C1 segment of cervical spinal cord (tissue), 14 donors: ENCODE measurements around the gene MDC1.
"Not testable (repeated sequence)": the region's sequence is repeated elsewhere in the genome, so short reads cannot be mapped to it uniquely, and the experiment has no call there.

Experiments
- DNase-seq, 14 donors: peaks; one replicate each; lab custom pipeline; 2025; lab: John Stamatoyannopoulos, UW

MDC1 gene, protein sequence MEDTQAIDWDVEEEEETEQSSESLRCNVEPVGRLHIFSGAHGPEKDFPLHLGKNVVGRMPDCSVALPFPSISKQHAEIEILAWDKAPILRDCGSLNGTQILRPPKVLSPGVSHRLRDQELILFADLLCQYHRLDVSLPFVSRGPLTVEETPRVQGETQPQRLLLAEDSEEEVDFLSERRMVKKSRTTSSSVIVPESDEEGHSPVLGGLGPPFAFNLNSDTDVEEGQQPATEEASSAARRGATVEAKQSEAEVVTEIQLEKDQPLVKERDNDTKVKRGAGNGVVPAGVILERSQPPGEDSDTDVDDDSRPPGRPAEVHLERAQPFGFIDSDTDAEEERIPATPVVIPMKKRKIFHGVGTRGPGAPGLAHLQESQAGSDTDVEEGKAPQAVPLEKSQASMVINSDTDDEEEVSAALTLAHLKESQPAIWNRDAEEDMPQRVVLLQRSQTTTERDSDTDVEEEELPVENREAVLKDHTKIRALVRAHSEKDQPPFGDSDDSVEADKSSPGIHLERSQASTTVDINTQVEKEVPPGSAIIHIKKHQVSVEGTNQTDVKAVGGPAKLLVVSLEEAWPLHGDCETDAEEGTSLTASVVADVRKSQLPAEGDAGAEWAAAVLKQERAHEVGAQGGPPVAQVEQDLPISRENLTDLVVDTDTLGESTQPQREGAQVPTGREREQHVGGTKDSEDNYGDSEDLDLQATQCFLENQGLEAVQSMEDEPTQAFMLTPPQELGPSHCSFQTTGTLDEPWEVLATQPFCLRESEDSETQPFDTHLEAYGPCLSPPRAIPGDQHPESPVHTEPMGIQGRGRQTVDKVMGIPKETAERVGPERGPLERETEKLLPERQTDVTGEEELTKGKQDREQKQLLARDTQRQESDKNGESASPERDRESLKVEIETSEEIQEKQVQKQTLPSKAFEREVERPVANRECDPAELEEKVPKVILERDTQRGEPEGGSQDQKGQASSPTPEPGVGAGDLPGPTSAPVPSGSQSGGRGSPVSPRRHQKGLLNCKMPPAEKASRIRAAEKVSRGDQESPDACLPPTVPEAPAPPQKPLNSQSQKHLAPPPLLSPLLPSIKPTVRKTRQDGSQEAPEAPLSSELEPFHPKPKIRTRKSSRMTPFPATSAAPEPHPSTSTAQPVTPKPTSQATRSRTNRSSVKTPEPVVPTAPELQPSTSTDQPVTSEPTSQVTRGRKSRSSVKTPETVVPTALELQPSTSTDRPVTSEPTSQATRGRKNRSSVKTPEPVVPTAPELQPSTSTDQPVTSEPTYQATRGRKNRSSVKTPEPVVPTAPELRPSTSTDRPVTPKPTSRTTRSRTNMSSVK (N-terminal part only)

DNA sequence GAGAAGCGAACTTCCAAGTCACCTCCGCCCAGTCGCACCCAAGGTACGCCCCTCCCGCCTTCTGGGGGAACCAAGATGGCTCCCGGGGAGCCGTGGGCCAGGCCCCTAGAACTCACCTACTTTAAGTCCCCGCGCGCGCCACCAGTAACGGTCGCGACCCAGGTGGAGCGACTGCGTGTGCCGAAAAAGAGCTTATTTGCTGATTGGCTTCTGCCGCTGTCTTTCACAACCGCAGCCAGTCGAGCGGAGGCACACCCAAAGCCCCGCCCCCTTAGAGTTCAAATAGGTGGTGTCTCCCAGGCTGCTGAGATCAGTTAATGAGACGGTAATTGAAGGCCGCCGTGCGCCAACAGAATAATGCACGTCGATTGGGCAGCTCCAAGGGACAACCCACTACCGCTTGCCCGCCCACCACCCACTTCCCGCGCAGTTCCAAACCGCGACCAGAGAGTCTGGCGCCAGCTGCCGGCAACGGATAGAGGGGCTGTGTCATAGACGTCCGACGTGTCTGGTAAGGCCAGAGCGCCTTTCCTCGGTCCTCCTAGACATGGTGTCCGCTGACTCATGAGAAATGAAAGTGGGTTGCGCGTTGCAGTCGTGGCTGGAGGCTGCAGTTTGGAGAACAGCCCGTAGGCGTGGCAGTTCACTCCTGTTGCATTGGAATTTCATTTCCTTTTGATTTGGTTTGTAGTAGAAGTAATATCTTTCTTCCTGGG, at the start of gene MDC1:
MDC1 (minus strand) TSS at position 153 of the 716 bp plus-strand sequence. CDS start 2,106 bp downstream, outside the sequence.
- DNase-seq: peak; percentile 88 to 100 (median 98)

GRCh38 chr6:30766461-30767157, 49.5 kb upstream of the MDC1 start:
- DNase-seq: no peak

GRCh38 chr6:30765495-30765894, 48.4 kb upstream of the MDC1 start:
- not testable (repeated sequence) for DNase-seq

DNA sequence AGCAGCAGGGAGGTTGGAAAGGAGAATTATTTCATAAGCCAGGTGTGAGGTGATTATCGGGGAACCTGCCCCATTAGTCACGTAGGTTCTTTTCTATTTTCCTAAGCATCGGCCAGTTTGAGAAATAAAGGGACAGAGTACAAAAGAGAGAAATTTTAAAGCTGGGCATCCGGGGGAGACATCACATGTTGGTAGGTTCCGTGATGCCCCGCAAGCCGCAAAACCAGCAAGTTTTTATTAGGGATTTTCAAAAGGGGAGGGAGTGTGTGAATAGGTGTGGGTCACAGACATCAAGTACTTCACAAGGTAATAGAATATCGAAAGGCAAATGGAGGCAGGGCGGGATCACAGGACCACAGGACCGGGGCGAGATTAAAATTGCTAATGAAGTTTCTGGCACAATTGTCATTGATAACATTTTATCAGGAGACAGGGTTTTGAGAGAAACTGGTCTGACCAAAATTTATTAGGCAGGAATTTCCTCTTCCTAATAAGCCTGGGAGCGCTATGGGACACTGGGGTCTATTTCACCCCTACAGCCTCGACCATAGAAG, 47.5 kb upstream of the MDC1 start:
- not testable (repeated sequence) for DNase-seq

DNA sequence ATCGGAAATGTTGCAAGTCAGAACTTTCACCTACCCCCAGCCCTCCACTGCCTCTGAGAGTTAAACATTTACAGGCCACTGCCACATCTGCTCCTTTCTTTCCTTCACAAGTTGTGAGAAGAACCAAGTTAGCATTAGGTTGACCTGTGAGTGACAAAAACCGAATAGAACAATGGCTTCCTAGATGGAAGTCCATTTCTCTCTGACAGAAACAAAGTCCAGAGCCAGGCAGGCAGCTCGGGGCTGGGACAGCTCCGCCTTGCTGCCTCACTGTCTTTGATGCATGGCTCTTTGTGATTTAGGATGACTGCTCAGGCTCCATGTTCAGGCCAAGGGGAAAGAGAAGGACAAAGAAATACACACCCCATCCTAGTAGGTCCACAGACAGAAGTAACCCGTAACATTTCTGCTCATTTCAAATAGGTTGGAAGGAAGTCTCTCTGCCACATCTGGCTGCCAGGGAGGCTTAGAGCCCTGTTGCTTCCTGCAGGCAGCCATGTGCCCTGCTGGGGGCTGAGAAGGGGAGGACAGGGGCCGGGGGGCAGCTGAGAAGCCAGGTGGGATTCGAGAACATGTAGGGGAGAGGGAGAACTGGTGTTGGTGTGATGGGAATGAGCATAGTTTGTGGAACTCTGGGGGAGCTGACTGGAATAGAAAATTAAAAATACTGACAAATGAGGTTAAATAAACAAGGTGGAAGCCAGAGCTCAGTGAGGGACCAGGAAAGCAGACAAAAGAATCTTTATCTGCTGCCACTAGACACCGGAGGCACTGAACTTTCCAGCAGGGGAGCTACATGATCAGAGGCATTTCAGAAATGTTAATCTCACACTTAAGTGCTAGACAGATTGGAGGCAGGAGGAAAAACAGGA, 46.8 kb upstream of the MDC1 start:
- DNase-seq: no peak

- no peak for DNase-seq
These were observed 46.1 kb upstream of the MDC1 start for GRCh38 chr6:30763155-30763617.

DNA sequence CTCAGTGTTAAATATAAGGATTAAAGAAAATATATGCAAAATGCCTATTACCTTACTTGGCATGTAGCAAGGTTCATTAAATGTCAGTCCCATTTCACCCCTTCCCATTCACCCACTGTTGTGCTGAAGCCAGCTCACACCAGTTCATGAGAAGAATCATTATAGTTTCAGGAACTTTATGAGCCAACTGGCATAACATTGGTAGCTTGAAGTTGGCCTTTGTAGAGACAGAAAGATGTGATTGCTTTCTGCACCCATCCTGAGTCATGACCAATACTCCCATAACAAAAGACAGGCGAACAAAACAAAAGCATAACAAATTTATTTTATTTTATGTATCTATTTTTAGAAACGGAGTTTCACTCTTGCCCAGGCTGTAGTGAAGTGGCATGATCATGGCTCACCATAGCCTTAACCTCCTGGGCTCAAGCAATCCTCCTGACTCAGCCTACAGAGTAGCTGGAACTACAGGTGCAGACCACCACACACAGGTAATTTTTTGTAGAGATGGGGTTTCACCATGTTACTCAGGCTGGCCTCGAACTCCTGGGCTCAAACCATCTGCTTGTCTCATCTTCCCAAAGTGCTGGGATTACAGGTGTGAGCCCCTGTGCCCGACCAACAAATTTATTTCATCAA, 44.8 kb upstream of the MDC1 start:
- DNase-seq: no peak

DNA sequence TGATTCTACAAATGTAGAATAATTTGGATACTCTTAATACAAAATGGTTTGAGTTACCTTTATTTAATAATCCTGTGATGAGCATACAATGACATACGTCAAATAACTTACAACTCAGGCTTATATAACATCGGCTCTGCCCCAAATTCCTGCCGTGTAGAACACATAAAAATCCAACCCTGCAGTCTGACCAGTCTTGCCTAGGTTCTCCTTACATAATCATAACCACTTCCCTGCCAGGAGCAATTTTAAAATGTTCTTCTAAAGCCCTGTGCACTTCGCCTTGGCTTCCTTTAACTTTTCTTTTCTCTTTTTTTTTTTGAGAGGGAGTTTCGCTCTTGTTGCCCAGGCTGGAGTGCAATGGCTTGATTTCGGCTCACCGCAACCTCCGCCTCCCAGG, 43.5 kb upstream of the MDC1 start:
- no peak for DNase-seq

GRCh38 chr6:30759575-30760239, 42.6 kb upstream of the MDC1 start:
- DNase-seq: no peak

- no peak for DNase-seq
These were observed 40.3 kb upstream of the MDC1 start for GRCh38 chr6:30757261-30757904.

GRCh38 chr6:30756405-30757003, 39.4 kb upstream of the MDC1 start:
- DNase-seq: not testable (repeated sequence)

DNA sequence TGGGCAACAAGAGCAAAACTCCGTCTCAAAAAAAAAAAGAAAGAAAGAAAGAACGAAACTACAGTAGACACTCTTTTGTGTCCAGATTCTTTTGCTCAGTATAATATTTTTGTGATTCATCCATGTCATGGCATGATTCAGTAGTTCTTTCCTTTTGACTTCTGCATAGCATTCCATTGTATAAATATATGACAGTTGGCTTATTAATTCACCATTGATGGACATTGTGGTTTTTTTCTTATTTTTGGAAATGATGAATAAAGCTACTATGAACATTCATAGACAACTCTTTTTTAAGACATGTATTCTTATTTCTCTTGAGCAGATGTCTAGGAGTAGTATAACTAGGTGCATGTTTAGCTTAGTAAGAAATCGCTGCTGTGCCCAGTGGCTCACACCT, 37.5 kb upstream of the MDC1 start:
- DNase-seq: no peak

DNA sequence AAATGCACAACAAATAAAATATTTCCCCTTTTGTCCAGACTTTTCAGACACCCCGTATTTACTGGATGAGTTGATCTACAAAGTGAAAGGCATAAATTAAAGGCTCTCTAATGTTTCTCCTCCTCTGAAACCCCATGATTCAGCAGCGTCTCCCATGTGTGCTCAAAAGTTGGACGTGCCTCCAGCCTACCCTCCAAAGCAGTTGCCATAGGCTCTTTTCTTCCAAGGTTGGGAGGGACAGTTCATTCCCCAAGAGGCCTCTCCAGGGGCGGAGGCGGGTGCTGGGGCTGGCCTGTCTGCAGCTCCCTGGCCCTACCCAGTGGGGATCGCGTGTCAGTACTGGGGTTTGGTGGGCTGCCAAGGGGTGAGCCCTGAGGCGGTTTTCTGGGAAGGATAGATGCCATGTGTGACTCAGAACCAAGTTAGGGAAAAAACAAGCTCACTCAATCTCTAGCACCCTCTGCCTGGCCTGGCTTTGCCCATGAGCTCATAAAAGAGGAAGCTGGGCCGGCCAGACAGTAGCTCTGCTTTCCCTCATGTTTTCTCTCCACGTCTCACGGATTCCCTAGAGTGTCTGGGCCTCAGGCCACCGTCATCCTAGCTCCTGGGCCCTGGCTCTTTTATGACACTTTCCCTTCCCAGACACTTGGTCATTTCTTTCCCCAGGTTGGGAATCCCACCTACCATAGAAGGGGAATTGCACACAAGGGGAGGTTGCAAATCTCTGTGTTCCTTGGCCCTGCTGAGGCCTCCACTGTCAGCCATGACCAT, 35.3 kb upstream of the MDC1 start:
- DNase-seq: peak in 10 of 14 donors; percentile 3 to 87 (median 56)

DNA sequence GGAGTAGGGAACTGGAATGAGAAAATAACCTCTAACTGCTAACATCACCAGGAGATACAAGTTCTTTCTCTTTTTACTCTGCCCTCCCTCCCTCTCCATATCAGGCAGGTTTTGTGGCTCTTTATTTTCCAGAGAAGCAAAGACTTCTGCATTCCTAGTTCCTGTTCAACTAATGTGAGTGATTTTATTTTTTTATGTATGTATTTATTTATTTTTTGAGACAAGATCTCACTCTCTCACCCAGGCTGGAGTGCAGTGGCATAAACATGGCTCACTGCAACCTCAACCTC, 33.2 kb upstream of the MDC1 start:
- DNase-seq: no peak

DNA sequence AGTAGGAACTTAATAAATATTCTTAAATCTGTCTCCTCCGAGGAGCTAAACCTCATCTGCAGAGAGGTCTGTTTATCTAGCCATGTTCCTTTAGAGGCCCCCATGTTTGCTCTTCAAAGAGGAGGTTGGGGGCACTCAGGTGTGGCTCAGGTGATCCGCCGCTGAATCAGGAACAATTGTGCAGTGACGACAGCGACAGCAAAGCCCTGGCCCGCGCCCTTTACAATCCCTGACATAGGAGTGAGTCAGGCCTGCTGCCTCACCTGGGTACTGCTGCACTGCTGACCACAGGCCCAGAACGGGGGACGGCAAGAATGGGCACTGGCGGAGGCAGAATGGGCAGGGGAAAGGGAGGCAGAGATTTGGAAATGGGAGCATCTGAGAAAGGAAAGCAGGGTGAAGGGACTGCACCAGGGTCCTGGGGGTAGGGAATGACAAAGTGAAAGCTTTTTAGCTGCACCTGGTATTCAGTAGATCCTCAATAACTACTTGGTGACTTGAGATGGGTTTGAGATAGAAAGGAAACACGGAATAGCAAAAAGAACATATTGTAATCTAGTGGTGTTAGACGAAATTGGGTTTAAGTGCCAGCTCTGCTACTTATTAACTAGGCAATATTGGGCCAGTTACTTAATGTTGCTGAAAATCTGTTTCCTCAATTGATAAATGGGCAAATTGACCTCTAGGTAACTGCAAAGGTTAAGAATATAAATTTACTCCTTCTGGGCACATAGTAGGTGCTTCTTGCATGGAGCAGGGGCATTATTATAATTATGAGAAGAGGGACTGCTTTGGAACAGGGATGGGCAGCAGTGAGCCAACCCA, 32.7 kb upstream of the MDC1 start:
- DNase-seq: no peak
